ENCODE results near the gene GALR2. TPM values are rescaled to one million over a fixed set of nuclear protein-coding genes. Genes with fewer than 3 reads are reported as not detected.

GALR2 gene
- total and polyA plus RNA-seq, 10 of the 15 experiments (the other 5 are each of a cell fraction or from before 2014, with no cell fraction given): 0.06 to 1.2 (median 0.22) TPM; not detected in 5

- Histone ChIP-seq H3K9me3 (replicated peaks; ENCODE audit: control insufficient read depth, insufficient read depth, low read length) (no peaks in the 10 kb centered on the region; the same call in 2 of the 3 replicates), H3K4me3 (peak overlapping the region; percentile 90), H3K27me3 (replicated peaks in 1 of 2; ENCODE audit: control insufficient read depth in 2 of 2, insufficient read depth in 2 of 2, low read length in 1 of 2) (no peaks in the 10 kb centered on the region), H3K4me2 (ENCODE audit: control insufficient read depth, insufficient read depth) (peak overlapping the region; percentile 86), H3K36me3 (ENCODE audit: control insufficient read depth in 2 of 2, insufficient read depth in 2 of 2, low read length in 1 of 2) (peaks cover 1 to 10% of the 10 kb centered on the region in 2 experiments; a peak in 3 of 4 replicates), H3K79me2 (ENCODE audit: control insufficient read depth, insufficient read depth, low read length) (peaks cover 14% of the 10 kb centered on the region), H4K20me1 (ENCODE audit: control insufficient read depth, insufficient read depth) (no peaks in the 10 kb centered on the region), H3K27ac (ENCODE audit: control insufficient read depth, insufficient read depth) (peak overlapping the region; percentile 71), H3K4me1 (ENCODE audit: control insufficient read depth, insufficient read depth, low read length) (peaks cover 6% of the 10 kb centered on the region), H2AFZ (ENCODE audit: control insufficient read depth, low read depth, low read length) (peak overlapping the region; percentile 90), H3K9ac (ENCODE audit: control insufficient read depth, insufficient read depth, low read length) (peak overlapping the region; percentile 69; the same call in 1 of the 2 replicates)
- ChIA-PET POLR2A (interaction anchor here (0.6 to 1.3 kb wide), 7 partner anchors 75 to 293 kb away, joined by 3 to 4 read pairs (median 3); partner anchors contain the start of gene UBALD2), SMC1A (ENCODE audit: uncharacterized antibody, unreplicated experiment) (interaction anchor here (0.7 to 1.3 kb wide), 6 partner anchors 9 to 520 kb away, joined by 3 to 4 read pairs (median 4); no protein-coding TSS in a partner anchor), CTCF (interaction anchor here (0.7 to 7.6 kb wide), 9 partner anchors 8 to 199 kb away, joined by 3 to 40 read pairs (median 4); no protein-coding TSS in a partner anchor), RAD21 (ENCODE audit: unreplicated experiment) (interaction anchor here (0.7 to 1.2 kb wide), 3 partner anchors 23 to 199 kb away, joined by 3 to 4 read pairs (median 3); no protein-coding TSS in a partner anchor)
- FAIRE-seq: no peak
- ATAC-seq: no peak; the same call in 2 of the 3 replicates
- BruUV-seq (replicated peaks): TSS peak; percentile 99
- 82% methylated on average over 28 of the region's 29 CpGs for WGBS (ENCODE audit: insufficient coverage, insufficient replicate concordance, low lambda C conversion rate, missing lambda C conversion rate)
- in situ Hi-C loops (cut with MboI) (no loop called here), intact Hi-C loops (cut with micrococcal nuclease; ENCODE audit: unreplicated experiment) (no loop called here)
- no peak for DNase-seq (ENCODE audit: low read depth, low spot score)
- 0 out of 2 replicates have a peak, but pooled peaks have one; percentile 9 for TF ChIP-seq IKZF1 (conservative IDR thresholded peaks at IDR 0.05)
- 0 out of 4 replicates have a peak, but pooled peaks of 1 of the 2 experiments have one; percentile 13 for TF ChIP-seq IKZF2 (IDR thresholded peaks at IDR 0.05)
- TF ChIP-seq MLLT1 (IDR thresholded peaks at IDR 0.05): peak; percentile 89; the same call in 1 of the 2 replicates
- 0 out of 2 replicates have a peak, but pooled peaks have one; percentile 28 for TF ChIP-seq MXI1 (IDR thresholded peaks at IDR 0.05; ENCODE audit: low read depth, low read length)
- TF ChIP-seq WRNIP1 (IDR thresholded peaks at IDR 0.05; ENCODE audit: borderline replicate concordance, low read depth, low read length): 0 out of 2 replicates have a peak, but pooled peaks have one; percentile 11
- TF ChIP-seq ATF7 (IDR thresholded peaks at IDR 0.05; ENCODE audit: low read depth): no peak
- no peak for TF ChIP-seq ASH2L (IDR thresholded peaks at IDR 0.05; ENCODE audit: borderline replicate concordance, low read depth)
- no peak for TF ChIP-seq MTA2 (IDR thresholded peaks at IDR 0.05; ENCODE audit: low read depth)
Measured at GRCh38 chr17:76104140-76104895, 29.7 kb downstream of the GALR2 start.

Measured in GM12878 (cell line).